Cardiac muscle cell (in vitro differentiated cells and primary cell): Measurements from ENCODE around the gene EMP2. TPM values are rescaled to one million over a fixed set of nuclear protein-coding genes. Genes with fewer than 3 reads are reported as not detected.

Source experiments
- DNase-seq, 2 donors: peaks; one replicate each; pipeline versions ENCODE4 v3.0.0 to v3.0.0-alpha.2; 2010 to 2017; ENCODE audit warnings: low read depth in 1 of 2, low spot score in 1 of 2
- H3K27ac ChIP-seq: fragments of 200-600 bp; sonication (generic); 2 replicates; pipeline ENCODE4 v1.5.1; 2016
- H3K27me3 ChIP-seq: fragments of 200-600 bp; sonication (generic); 2 replicates; pipeline ENCODE4 v1.6.0; 2016; ENCODE audit warnings: control low read depth
- H3K36me3 ChIP-seq: fragments of 200-600 bp; sonication (generic); 2 replicates; pipeline ENCODE4 v1.5.1; 2016; ENCODE audit warnings: control low read depth
- H3K4me1 ChIP-seq: fragments of 200-600 bp; sonication (generic); 2 replicates; pipeline ENCODE4 v1.8.1; 2017; ENCODE audit warnings: low read depth, mild to moderate bottlenecking, mixed run types
- H3K4me3 ChIP-seq: fragments of 200-600 bp; sonication (generic); 2 replicates; pipeline ENCODE4 v1.5.1; 2016; ENCODE audit warnings: mild to moderate bottlenecking
- H3K9me3 ChIP-seq: fragments of 200-600 bp; sonication (generic); 2 replicates; pipeline ENCODE4 v1.5.1; 2017; ENCODE audit warnings: low read depth, mild to moderate bottlenecking, control low read depth
- polyA plus RNA-seq: library from polyadenylated mRNA; unstranded; fragments of >200 nt; fragmentation: Nextera tagmentation; extraction: Ambion mirVana; gene quantifications from 2 replicates; pipeline ENCODE4 v1.2.1, GENCODE V29; 2016
- total RNA-seq: library from RNA; depleted of rRNA; stranded (reverse); fragments of >200 nt; gene quantifications from 2 replicates; pipeline ENCODE4 v1.2.3, GENCODE V29; 2016
- TF ChIP-seq, protein P1 (sequence below): IDR thresholded peaks from 2 replicates; pipeline ENCODE4 v1.5.1; 2012; ENCODE audit warnings: low read depth, mild to moderate bottlenecking, low read length

Gene EMP2
- total and polyA plus RNA-seq, 2 experiments from 2014 or later = 40.9 to 151 TPM

DNA sequence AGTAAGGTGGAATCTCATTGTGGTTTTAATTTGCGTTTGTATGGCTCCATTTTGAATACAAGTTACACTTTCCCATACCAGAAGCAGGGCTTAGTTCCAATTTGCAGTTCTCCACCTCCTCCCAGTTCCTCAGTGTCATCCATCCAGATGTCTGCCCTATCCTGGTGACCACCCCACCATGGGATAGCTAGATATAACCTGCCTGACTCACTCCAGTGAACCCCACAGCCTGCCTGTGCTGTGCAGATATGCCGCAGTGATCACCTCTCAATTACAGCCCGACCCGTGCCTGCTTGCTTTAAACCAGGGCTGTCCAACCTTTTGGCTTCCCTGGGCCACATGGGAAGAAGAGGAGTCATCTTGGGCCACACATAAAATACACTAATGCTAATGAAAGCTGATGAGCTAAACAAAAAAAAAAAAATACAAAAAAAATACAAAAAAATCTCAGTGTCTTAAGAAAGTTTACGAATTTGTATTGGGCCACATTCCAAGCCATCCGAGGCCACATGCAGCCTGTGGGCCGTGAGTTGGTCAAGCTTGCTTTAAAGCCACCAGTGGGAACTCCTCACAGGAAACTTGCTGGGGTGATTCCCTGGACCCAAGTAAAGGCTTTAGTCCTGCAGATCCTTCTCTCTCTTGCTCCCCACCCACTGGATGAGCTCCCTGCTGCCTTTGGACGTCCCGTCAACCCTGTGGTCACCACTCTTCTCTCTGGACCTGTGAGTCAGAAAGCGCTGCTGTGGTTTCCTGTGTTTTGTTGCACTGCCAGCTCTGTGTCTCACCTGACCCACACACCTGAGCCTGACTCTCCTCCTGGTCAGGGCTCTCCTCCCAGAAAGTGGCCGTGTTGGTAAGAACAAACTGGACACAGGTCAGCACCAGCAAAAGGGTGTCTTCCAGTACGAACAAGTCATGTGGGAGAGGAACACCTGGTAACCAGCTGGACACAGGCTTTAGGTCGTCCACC lies 83.0 kb downstream of the EMP2 start:
- Histone ChIP-seq H3K36me3 (no peaks in the 10 kb centered on the region), H3K27ac (no peak overlapping the region), H3K9me3 (no peaks in the 10 kb centered on the region), H3K4me3 (no peak overlapping the region), H3K4me1 (no peaks in the 10 kb centered on the region), H3K27me3 (no peaks in the 10 kb centered on the region)
- no peak for DNase-seq
- TF ChIP-seq, protein P1, sequence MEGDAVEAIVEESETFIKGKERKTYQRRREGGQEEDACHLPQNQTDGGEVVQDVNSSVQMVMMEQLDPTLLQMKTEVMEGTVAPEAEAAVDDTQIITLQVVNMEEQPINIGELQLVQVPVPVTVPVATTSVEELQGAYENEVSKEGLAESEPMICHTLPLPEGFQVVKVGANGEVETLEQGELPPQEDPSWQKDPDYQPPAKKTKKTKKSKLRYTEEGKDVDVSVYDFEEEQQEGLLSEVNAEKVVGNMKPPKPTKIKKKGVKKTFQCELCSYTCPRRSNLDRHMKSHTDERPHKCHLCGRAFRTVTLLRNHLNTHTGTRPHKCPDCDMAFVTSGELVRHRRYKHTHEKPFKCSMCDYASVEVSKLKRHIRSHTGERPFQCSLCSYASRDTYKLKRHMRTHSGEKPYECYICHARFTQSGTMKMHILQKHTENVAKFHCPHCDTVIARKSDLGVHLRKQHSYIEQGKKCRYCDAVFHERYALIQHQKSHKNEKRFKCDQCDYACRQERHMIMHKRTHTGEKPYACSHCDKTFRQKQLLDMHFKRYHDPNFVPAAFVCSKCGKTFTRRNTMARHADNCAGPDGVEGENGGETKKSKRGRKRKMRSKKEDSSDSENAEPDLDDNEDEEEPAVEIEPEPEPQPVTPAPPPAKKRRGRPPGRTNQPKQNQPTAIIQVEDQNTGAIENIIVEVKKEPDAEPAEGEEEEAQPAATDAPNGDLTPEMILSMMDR = no peak

DNA sequence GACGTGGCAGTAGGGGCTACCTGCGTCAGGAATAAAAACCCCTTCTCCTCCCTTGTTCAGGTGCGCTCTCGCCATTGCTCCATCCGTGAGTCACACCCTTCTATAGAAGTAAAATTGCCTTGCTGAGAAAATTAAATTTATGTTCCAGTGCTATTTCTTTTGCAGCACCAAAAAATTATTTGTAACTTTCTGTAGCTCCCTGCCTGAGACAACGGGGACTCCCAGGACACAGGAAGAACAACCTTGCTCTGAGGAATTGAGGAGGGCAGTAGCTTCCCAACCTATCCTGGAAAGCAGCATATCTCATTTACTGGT lies 85.4 kb downstream of the EMP2 start:
- Histone ChIP-seq H3K9me3 (no peaks in the 10 kb centered on the region), H3K27me3 (no peaks in the 10 kb centered on the region), H3K4me3 (no peak overlapping the region), H3K27ac (no peak overlapping the region), H3K4me1 (no peaks in the 10 kb centered on the region), H3K36me3 (no peaks in the 10 kb centered on the region)
- TF ChIP-seq, protein P1 = no peak
- no peak for DNase-seq

DNA sequence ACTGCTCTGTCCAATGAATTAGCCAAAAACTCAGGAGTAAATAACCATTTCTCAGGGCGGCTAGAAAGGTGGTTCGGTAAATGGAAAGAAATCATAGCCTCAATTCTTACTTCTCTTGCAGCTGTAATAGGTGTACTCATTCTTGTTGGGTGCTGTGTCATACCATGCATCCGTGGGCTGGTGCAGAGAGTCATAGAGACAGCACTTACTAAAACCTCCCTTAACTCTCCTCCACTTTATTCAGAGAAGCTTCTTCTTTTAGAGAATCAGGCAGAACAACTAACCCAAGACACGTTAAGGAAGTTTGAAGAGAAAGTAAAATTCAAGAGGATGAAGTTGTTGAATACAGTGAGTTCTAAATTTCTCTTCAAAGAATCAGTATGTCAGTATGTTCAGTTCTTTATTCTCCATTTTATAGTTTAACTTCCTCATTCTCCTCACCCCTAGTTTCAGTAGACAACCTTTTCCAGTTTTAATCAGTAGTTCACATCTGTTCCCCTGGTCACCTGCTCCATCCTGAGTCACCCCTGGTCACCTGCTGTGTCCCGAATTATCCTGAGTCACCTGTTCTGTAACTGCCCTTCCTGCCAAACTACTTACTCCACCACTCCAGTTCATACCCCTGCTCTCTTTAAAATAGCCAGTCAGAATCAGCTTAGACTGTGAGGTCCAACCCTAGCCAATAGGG lies 85.9 kb downstream of the EMP2 start:
- Histone ChIP-seq H3K4me1 (no peaks in the 10 kb centered on the region), H3K9me3 (no peaks in the 10 kb centered on the region)

DNA sequence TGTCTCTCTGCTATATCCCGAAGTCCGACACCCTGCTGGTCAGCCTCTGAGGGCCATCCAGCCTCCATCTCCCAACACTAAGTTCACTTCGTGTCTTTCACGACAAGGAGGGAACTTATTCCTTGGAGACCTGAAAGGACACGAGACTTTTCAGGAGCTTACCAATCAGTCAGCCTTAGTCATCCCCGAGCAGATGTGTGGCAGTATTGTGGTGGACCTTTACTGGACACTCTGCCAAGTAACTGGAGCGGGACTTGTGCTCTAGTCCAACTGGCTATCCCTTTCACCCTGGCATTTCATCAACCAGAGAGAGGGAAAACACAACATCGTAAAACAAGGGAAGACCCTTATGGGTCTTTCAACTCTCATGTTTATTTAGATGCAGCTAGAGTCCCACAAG lies 87.1 kb downstream of the EMP2 start:
- Histone ChIP-seq H3K27ac (no peak overlapping the region), H3K4me3 (no peak overlapping the region), H3K36me3 (no peaks in the 10 kb centered on the region), H3K4me1 (no peaks in the 10 kb centered on the region), H3K9me3 (no peaks in the 10 kb centered on the region), H3K27me3 (no peaks in the 10 kb centered on the region)
- TF ChIP-seq, protein P1 = no peak
- no peak for DNase-seq

More for the DNA sequence above, 85.9 kb downstream of the EMP2 start:
- Histone ChIP-seq H3K36me3 (no peaks in the 10 kb centered on the region), H3K27ac (no peak overlapping the region), H3K4me3 (no peak overlapping the region), H3K27me3 (no peaks in the 10 kb centered on the region)
- DNase-seq = no peak
- TF ChIP-seq, protein P1 = no peak

DNA sequence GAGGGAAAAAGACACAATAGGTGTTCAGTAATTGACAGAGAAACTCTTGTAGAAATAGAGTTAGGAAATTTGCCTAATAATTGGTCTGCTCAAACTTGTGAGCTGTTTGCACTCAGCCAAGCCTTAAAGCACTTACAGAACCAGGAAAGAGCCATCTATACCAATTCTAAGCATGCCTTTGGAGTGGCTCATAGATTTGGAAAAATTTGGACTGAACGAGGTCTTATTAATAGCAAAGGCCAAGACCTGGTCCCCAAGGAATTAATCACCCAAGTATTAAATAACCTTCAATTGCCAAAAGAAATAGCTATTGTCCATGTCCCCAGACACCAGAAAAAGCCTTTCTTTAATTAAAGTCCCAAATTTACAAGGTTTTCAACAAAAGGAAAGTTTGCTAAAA lies 90.3 kb downstream of the EMP2 start:
- Histone ChIP-seq H3K36me3 (no peaks in the 10 kb centered on the region), H3K27ac (no peak overlapping the region), H3K27me3 (no peaks in the 10 kb centered on the region), H3K4me1 (no peaks in the 10 kb centered on the region), H3K4me3 (no peak overlapping the region), H3K9me3 (no peaks in the 10 kb centered on the region)
- no peak for DNase-seq
- TF ChIP-seq, protein P1 = no peak
